Midbrain (tissue), 1 donor: Measurements from ENCODE around the gene FOXL3.

Source experiments
- DNase-seq: peaks from one replicate; lab custom pipeline; 2025; lab: John Stamatoyannopoulos, UW

FOXL3 gene

DNA sequence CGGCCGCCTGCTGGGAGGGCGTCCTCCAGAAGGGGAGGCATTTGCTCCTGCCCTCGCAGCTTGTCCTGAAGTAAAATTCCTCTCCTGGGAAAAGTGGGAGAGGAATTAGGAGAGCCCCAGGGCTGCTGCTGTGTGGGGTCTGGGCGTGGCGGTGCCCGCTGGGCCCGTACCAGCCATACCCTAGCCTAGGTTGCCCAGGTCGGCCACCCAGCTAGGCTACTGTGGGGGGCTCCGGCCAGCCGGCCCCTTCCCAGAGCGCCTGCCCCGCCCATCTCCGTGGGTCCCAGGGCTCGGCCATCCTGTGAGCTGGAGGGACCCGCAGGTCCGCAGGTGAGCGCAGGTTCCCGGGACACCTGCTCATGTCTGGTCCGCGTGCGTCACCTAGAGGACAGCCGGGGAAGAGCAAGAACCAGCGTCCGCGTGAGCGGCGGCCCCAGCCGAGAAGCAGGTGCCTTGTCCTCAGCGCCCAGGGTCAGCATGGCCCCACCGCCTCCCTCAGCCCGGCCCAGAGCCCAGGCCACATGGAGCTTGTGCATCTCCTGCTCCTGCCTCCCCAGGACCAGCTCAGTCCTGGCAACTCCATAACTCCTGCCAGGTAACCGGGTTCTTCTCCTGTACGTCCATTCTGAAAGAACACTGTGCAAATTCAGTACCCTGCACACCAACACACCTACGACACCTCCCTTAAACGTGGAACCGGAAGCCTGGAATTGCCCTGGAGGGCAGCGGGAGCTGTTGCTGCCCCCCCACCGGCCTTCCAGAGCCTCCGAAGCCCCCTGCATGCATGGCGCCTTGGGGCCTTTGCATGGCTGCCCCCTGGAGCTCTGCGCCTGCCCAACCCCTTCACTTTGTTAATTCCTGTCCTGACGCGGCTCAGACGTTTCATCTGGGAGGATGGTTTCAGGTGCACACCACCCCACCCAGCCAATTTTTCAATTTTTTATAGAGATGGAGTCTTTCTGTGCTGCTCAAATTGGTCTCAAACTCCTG lies 22.8 kb upstream of the FOXL3 start:
- DNase-seq = no peak

DNA sequence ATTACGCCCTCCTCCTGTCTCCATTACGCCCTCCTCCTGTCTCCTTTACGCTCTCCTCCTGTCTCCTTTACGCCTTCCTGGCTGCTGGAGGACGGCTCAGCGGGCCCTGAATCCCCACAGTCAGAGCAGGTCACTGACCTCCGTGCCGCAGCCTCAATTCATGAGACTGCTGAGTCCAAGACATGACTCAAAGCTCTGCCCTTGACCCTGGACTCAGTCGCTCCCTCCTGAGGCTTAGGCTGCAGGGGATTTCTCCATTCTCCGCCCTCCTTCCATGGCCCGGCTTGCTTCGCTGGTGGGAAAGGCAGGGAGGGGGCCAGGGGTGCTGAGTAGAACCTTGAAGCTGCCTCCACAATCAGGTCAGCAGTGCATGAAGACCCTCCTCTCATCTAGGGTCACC lies 21.0 kb upstream of the FOXL3 start:
- no peak for DNase-seq

DNA sequence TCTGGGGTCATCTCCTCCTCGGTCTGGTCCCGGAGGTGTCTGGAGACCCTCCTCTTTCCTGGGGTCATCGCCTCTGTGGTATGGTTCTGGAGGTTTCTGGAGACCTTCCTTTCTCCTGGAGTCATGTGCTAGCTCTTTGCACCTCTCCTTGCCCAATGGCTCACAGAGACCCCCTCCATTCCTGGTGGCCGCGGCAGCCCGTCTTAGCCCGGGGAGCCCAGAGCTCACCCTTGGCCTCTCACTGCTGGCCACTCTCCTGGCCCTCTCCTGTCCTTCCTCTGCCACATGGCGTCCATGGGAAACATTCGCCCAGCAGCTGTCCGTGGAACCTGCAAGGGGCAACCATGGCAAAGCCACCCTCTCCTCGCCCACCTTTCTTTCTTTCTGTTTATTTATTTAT lies 20.2 kb upstream of the FOXL3 start:
- DNase-seq = no peak

DNA sequence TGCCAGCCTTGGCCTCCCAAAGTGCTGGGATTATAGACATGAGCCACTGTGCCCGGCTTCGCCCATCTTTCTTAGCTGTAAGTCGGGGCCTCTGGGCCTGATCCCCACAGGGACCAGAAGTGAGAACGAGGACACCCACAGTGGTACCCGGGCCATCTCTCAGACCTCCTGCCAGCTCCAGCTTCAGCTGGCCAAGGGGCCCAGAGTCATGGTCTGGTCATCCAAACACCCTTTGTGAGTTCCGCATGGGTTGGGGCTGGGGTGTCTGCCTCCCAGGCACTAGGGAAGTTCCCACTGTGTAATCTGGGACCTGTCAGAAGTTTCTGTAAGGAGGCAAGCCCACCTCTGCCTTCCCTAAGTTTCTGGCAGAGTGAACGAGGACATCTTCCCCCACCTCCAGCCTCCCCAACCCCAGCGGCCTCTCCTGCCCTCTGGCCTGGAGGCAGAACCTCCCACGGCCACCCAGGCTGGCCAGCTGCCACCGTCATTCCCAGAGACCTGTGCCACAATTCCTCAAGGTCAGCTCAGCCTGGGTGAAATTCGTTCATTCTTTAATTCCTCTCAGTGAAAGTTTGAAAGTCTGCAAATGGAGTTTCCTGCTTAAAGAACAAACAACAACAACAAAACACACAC lies 19.5 kb upstream of the FOXL3 start:
- no peak for DNase-seq

DNA sequence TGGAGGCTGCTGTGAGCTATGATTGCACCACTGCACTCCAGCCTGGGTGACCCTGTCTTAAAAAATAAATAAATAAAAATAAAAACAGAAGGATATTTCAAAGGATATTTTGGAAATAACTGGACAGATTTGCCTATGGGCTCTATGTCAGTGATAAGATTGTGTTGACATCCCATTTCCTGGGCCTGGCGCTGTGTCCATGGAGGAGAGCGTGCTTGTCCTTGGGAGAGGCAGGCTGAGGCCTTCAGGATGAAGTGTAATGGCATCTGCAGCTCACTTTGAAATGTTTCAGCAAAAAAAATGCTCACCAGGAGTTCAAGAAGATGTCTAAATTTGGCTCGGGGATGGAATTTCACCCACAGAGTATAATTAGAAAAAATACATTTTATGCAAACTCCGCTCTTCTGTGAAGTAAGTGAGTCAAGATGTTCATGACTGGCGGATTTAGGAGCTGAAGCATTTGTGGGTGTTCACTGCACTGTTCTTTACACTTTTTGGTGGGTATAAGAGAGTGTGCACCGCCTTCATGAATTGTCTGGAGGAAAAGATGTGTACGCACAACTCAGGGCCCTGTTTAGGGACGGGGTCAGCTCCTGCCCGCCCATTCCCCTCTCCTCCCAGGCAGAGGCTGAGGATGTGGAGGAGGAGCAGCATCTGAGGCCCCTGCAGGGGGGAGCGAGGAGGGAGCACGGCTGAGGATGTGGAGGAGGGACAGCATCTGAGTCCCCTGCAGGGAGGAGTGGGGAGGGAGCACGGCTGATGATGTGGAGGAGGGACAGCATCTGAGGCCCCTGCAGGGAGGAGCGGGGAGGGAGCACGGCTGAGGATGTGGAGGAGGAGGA lies 18.5 kb upstream of the FOXL3 start:
- DNase-seq = no peak

DNA sequence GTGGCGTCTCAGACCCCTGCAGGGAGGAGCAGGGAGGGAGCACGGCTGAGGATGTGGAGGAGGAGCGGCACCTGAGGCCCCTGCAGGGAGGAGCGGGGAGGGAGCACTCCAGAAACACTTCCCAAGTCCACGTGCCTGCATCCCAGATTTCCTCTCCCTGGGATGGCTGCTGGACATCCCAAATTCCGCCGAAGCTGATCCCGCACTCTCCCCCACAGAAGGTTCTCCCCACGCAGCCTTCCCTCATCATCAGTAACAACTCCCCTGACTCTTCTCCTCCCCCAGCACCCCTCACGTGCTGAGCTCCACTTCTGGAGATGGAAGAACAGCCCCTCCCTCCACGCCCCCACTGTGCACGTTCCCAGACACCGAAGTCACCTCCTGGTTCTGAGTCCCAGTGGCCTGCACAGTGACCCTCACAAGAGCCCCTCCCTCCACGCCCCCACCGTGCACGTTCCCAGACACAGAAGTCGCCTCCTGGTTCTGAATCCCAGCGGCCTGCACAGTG lies 17.8 kb upstream of the FOXL3 start:
- no peak for DNase-seq

DNA sequence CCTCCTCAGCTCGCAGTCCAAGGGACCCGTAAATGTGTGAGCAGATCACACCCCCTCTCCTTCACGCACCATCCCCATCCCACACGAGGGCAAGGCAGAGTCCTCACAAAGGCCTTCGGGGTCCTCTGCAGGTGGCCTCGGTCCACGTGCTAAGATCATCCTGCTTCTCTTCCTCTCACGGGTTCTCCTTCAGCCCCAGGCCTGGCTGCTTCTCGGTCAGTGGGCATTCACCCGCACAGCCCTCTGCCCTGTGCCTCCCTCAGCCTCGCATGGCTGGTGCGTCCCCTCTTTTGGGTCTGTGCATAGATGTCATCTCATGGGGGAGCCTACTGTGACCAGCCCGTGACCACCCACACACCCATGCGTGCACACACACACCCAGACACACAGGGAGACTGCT lies 17.3 kb upstream of the FOXL3 start:
- no peak for DNase-seq

DNA sequence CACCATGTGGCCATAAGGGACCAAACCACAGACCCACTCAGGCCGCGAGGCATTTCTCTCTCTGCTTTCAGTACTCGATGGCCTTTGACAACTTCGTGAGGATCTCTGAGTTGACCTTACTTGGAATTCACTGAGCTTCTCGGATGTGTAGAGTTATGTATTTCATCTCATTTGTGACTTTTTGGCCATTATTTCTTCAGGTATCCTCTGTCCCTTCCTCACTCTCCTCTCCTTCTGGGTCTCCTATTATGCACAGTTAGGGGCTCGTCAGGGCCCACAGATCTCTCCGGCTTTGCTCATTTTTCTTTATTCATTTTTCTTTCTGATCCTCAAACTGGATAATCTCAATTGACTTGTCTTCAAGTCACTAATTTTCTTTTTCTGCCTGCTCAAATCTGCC lies 16.6 kb upstream of the FOXL3 start:
- no peak for DNase-seq

DNA sequence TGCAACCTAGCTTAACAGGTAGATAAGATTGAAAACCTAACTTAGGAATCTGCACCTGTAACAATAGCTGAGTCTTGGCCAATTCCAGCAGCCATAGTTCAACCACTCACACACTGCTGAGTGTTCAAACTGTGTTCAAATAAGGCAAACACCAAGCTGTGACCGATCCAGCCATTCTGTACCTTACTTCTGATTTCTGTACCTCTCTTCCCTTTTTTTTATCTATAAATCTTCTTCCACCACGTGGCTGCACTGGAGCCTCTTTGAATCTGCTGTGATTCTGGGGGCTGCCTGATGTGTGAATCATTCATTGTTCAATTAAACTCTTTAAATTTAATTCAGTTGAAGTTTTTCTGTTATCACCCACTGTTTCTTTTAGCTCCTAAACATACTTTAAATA lies 15.7 kb upstream of the FOXL3 start:
- no peak for DNase-seq

DNA sequence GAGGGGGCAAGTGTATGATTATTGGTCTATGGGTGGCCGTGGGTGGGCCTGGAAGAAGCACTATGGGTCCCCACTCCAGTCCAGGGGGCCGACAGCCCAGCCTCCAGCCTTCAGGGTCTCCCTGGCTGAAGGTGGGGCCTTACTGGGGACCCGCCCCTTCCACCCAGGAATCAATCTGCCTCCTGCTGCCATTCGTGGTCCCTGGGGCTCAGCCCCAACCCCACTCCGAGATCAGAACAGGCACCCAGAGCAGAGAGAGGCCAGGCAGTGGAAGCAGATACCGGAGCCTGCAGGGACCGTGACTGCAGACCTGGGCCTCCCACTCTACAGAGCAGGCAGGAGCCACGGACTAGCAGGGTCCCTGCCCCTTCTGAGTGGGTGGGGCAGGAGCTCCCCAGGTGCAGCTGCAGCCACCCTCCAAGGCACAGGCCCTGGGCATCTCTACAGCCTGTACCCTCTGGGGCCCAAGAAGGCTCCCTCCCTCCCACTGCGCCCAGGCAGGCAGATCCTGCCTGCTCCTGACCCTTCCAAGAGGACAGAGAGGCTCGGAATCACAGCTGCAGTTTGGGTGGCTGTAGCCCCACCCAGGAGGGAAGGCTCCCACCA lies 13.6 kb upstream of the FOXL3 start:
- DNase-seq = no peak

DNA sequence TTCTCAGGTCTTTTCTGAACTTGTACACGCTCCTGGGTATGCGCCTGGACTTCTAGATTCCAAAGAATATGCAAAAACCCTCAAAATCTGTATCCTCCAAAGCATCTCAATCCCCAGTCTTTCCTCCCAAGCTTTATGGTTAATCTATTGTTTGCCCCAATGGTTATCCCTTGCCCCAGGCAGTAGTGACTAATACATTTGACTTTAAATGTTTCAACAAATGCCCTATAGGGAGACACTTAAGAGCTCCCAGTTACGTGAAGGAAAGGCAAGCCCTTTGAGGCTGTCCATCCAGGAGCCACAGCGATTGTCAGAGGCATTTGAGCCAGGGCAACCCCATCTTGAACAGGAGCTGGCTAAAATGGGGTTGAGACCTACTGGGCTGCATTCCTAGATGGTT lies 12.7 kb upstream of the FOXL3 start:
- no peak for DNase-seq

DNA sequence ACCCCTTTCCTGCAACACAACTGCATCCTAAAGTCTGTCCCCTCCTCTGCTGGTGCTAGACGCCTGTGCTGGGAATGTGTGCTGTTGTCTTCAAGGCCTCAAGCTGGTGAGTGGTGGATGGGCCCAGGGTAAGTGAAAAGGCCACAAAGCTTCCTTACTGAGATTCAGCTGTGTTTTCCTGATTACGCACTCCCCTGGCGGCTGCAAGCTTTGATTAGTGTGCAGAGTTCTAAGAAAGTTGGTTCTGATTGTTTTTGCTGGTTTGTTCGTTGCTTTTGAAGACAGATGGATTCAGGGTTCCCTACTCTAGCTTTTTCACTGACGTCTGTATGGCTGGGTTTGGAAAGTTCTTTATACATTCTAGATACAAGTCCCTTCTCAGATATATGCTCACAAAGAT lies 11.9 kb upstream of the FOXL3 start:
- DNase-seq = no peak

DNA sequence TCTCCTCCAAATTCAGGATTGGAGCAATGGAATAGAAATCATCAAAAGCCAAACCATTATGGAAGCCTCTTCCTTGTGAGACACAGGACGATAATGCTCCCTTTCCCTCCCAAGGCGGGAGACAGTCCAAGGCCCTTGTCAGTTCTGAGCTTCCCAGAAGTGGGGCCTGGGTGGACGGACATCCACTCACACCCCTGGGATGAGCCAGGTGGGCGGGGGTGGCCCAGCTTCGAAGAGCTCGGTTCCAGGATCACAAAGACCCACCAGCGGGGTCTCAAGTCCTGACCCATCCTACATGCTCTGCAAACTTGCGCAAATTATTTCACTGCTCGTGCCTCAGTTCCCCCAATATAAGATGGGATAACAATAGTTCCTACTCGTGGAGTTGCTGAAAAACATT lies 10.1 kb upstream of the FOXL3 start:
- DNase-seq = no peak

DNA sequence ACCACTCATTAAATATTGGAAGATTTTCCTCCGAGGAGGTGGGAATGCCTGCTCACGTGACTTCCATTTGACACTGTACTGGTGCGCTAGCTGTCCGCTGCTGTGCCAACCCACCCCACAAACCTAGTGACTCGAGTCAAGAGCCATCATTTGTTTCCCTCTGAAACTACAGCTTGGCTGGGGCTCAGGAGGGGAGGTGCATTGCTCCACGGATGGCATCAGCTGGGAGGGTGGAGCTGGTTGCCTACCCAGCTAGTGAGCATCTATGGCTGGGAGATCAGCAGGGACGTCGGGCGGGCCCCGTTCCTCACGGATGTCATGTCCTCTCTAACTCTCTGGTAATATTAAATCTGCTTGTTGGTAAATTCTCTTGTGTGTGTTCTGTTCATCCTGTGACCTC lies 9.5 kb upstream of the FOXL3 start:
- DNase-seq = no peak

DNA sequence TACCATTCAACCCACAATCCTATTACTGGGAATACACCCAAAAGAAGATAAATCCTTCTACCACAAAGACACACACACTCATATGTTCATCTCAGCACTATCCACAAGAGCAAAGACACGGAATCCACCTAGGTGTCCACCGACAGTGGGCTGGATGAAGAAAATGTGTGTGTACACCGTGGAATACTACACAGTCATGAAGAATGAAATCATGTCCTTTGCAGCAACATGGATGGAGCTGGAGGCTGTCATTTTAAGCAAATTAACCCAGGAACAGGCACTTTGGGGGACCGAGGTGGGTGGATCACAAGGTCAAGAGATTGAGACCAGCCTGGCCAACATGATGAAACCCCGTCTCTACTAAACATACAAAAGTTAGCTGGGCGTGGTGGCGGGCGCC lies 8.3 kb upstream of the FOXL3 start:
- DNase-seq = no peak

DNA sequence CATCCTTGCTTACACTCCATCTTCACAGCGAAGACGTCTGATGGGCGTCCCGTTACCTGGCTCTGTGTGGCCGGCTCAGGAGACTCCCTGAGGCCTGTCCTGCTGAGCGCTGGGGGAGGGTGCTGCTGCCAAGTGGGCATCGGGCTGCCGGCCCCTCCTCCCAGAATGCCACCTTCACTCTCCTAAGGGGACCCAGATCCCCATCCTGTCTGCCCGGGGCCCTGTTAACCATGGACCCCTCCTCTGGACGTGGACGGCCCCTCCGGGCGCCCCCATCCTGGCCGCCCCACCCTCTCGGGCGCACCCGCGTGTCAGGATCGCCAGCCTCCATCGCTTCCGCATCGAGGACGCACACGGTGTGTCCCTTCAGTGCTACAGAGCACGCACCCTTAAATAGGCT lies 7.3 kb upstream of the FOXL3 start:
- no peak for DNase-seq

DNA sequence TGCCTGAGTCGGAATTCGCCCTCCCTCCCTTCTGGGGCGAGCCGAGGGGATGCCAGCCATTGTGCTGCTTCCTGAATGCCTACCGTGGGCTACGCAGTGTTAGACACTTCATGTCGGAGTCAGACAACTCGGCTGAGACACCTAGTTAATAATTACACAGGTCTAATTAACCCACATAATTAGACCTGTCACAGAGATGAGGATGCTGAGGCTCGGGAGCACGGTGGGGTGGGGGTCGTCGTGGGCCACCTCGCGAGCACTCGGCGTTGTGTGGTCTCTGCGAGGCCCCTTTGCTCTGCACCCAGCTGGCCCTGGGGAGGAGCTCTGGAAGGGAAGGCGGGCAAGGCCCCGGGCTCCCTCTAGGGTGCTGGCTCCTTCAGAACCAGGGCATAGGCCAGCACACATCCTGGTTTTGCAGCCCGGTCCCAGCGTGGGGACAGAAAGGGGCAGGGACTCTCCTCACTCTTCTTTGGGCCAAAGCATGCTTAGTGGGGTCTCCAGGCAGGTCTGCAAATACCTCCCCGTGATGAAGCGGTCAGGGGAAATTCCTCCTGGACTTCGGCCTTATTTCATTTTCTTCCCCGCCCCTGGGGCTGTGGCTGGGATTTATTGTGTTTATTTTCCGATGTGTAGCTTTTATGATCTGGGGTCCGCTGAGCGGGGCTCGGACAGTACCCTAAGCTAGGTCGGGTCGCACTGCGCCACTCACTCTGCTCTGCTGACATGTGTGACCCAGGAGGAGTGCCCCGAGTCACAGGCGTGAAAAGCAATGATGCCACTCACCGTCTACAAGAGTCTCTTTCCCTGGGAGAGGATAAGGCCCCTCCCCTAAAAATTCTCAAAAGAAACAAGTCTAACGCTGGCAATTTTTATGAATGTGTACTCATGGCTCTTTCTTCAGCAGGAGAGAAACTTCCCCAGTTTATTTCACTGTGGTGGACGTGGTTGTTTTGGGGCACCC lies 4.9 kb upstream of the FOXL3 start:
- no peak for DNase-seq

DNA sequence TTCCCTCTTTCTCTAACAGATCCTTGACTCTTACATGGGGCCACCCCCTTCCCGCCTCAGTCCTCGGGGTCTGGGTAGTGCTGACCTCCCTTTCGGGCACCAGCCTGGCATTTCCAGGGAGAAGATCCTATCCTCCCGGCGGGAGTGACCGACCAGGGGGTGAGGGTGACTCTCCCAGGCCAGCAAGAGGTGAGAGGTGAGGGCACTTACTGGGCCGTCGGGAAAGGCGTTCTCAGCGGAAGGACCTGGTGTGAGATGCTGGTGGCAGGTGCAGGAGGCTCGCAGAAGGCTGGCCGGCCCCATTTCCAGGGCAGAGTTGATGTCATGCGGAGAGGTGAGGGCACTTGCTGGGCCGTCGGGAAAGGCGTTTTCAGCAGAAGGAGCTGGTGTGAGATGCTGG lies 4.2 kb upstream of the FOXL3 start:
- no peak for DNase-seq

DNA sequence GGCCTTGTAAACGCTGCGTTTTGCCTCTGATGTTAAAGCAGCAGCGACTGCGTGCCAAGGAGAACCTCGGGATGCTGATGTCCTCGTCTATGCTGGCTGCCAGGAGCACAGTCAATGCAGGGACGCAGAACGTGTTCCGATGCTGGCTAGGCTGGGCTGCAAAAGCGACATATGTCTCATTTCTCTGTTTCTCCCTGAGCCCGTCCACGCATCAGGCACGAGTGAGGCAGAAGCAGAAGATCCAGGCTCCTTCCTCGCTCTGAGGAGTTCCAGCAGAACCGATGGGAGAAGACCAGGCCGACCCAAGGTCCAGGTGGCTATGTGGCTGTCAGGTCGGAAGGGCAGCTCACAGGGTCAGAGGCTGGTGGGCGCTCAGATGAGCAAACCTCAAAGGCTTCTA lies 3.7 kb upstream of the FOXL3 start:
- DNase-seq = no peak

DNA sequence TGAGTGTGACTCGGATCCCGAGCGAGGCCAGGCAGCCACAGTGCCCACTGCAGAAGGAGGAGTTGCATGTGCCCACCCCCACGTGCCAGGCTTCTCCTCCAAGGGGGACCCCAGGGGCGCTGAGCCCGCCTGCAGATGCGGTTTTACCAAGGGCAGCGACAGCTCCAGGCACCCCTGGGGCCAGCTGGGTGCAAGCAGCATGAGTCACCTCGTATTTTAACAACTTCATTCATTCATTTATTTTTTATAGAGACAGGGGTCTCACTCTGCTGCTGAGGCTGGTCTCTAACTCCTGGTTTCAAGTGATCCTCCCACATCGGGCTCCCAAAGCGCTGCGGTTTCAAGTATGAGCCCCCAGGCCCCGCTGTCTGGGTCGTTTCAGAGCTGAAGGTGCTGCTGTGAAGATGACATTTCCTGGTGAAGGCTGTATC lies 1.3 kb upstream of the FOXL3 start:
- DNase-seq = no peak
